Retina (tissue), 1 donor: ENCODE results near the gene MPP1.

Source experiments
- DNase-seq: peaks from one replicate; pipeline ENCODE4 v3.0.0-alpha.2; 2016

Gene MPP1

DNA sequence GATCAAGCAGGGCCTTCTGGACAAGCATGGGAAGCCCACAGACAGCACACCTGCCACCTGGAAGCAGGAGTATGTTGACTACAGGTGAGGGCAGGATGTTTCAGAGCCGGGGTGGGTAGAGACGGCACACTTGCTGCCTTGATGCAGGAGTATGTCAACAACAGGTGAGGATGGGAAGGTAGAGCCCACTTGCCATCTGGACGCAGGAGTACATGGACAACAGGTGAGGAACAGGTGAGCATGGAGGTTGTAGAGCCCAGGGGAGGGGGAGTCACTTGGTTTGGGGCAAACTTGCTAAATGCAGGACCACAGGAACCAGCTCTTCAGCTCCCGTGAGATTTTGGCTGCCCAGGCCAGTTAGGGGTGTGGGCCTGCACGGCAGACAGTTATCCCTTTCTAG, 30.7 kb downstream of the MPP1 start:
- no peak for DNase-seq

DNA sequence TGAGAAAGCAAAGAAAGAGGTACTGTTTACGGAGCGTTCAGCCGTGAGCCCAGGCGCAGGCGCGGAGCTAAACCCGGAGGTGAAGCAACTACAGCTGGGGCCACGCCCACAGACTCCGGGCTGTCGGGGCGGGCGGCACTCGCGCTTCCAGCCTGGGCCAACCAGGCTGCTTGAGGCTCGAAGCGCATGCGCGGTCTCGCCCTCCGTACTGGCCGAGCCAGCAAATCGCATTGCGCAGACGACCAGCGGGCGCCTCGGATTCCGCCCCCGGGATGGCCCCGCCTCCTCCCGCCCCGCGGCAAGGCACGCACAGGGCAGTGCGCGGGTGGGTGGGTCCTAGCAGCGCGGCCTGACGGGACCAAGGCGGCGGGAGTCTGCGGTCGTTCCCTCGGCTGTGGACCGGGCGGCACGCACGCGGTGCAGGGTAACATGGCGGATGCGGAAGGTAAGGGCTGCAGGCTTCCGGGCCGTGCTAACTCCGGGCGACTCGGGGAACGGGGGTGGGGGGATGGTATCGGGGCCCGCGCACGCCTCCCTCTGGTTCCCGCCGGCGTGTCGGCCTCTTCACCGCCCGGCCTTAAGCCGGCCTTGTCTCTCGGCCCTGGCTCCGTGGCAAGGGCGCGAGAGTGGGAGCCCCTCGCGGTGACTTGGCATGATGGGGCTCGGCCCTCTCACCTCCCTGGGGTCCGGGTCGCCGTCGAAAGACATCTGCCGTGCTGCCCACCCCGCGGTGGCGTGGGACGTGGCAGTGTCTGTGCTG, 42.6 kb downstream of the MPP1 start, which contains the start of gene DKC1:
DKC1 (plus strand) TSS at position 328 of the 760 bp plus-strand sequence; CDS start at position 430, 102 bp downstream.
- peak; percentile 91 for DNase-seq

- no peak for DNase-seq
Measured at GRCh38 chrX:154761977-154762536, 43.2 kb downstream of the MPP1 start.

DNA sequence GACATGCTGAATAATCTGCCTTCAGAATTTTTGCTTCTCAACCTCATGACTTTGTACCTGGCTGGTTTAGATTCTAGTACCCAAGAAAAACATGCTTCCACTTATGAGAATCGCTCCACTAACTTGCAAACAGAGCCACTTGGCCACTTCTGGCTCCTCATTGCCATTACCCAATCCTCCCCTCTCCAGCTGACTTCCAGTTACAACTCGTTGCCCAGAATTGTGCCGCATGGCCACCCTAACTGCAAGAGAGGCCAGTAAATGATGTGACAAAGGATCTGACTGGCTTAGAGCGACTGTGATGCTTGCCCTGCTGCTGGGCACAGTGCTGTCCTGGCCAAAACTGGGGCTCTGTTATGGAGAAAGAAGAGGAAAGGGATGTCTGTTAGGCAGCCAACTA, 46.6 kb downstream of the MPP1 start:
- no peak for DNase-seq

DNA sequence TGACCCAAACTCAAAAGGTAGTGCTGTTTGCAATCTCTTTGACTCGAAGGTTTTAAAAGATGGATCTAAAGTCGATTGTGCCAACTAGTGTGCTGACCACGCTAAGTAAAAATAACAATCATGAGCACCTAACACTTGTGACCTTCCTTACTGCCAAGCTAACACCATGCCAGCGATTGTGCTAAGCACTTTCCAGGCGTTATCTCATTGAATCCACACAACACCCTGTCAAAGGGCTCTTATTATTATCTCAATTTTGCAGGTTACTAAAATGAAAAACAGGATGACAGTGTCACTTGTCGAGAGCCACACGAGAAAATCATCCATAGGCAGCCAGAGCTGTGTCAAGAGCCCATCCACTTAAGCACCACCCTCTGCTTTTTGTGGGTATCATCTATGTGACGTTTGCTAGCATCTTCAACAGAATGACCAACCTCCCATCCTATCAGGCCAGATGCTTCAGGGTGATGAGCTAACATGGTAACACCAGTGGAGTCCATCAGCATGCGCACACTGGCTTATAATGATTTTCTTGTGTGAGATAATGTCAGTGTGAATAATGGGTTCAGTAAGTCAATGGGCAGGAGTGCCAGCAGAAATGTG, 53.5 kb downstream of the MPP1 start:
- DNase-seq = no peak

DNA sequence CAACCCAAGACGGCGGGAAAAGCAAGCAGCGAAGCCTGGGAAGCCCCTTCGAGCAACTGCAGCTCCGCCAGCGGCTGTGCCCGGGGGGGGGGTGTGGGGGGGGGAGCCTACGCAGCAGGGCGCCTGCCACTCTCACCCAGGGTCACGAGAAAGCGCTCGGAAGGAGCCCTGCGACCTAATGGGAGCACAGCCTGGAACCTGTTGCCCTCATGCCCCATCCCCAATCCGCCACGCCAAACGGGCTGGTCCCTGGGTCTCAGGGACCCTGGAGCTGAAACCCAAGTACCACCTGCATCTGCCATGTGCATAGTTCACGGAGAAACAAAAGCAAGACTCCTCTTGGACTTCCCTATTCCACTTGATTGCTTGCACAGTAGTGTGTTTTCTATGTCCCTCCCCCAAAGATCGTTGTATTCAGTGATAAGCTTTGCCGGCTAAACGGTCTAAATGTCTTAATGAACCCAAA, 54.0 kb downstream of the MPP1 start:
- DNase-seq = no peak

GRCh38 chrX:154750301-154751202, 54.7 kb downstream of the MPP1 start, which contains the start of gene GAB3:
Gene GAB3 (minus strand): TSS chrX:154751077. CDS start chrX:154751025, 52 bp downstream.
- DNase-seq = peak; percentile 55

GRCh38 chrX:154749856-154750255, 55.4 kb downstream of the MPP1 start:
- no peak for DNase-seq

DNA sequence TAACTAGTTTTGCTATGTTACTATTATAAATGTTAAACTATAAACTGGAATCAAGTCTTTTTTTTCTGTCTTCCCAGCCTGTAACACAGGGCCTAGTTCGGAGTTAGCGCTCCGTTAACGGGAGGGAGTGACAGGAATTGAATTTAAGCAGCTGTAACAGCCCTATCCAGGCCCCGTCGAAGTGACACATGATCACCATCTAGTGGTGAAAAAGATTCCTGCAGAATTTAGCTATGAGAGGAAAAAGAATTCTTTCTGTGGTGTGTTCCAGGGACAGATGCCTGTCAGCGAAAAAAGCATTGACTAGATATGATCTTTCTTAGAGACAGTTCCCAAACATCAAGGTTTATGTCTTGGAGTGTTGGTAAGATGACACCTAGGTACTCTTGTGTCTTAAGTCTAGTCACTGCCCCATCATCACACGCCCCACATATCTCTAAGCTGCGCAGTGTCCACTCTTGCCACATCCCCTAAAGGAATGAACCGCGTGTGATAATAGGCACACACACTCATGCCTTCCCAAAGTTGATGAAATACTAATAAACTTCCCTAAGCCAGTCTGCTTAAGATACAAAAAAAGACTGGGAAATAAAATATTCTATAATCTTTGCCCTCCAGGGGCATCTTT, 56.5 kb downstream of the MPP1 start:
- DNase-seq = peak; percentile 64

- DNase-seq = no peak
Measured at GRCh38 chrX:154742613-154743012, 62.7 kb downstream of the MPP1 start.

GRCh38 chrX:154739952-154740465, 65.3 kb downstream of the MPP1 start:
- no peak for DNase-seq

GRCh38 chrX:154738011-154738738, 67.1 kb downstream of the MPP1 start:
- no peak for DNase-seq

DNA sequence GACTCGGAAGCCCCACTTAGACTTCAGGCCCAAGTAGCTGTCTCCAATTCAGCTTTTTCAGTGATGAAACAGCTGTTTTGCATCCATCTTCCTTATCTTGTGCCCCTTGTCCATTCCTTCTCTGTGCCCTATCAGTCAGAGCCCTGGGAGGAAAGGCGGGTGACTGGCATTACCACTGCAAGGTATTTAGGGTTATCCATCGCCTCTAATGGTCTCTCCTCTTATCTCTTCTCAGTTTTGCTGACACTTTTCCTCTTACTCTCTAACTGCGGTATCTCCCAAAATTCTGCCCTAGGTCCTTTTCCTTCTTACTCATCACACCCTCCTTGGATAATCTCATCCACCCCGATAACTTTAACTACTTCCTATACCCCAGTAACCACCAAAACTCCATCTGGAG, 68.1 kb downstream of the MPP1 start:
- DNase-seq = no peak

DNA sequence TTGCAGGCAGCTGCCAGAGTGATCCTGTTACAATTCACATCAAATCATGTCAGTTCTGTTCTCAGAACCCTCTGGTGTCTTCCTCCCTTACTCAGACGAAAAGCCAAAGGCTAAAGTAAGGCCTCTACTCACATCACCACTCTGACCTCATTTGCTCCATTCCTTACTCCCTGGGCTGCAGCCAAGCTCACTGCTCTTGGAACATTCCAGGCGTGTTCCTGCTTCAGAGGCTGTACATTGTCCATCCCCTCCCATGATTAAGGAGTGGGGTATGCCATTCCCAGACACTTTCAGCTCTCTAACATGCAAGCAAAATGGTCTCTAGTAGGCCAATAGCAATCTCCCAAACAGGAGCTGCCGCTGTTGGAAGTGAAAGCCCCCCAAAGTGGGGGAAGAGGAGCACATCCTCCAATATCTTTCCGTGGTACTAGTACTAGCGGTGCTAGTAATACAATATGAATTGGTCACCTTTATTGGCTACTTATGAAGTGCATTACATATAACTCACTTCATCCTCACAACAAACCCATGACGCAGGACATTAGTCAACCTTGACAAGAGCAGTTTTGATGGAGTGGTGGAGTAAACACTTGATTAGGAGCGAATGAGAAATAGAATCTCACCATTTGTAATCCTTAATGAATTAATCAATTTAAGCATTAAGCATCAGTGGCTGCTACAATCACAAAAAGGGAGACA, 69.4 kb downstream of the MPP1 start:
- DNase-seq = no peak

GRCh38 chrX:154734061-154734781, 71.1 kb downstream of the MPP1 start:
- DNase-seq = no peak

GRCh38 chrX:154733066-154733425, 72.2 kb downstream of the MPP1 start:
- no peak for DNase-seq

DNA sequence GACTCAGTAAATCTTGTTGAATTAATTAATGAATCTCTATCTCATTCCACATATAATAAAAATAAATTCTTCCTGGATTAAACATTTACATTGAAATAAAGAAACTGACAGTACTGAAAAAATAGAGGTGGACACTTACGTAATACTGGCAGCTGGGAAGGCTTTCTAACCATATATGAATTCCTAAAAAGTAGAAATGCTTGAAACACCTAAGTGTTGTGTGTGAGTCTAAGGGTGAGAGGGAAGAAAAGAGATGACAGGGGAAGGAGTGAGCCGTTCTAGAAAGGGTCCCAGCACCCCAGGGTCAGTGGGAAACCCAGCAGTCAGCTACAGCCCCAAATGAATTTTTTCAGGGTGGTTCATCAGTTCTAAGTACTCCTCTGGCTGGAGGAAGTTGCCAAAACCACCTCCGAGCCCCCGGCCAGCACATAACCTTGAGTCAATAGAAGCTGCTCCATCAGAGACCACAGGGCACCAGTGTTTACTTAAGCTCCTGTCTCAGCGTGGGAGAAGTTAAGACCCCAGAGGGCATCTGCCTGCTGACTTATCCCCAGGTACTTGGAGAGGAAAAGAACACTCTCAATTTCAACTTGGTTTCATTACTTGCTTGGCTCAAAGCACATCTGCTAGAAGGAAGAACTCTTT, 72.7 kb downstream of the MPP1 start:
- no peak for DNase-seq

DNA sequence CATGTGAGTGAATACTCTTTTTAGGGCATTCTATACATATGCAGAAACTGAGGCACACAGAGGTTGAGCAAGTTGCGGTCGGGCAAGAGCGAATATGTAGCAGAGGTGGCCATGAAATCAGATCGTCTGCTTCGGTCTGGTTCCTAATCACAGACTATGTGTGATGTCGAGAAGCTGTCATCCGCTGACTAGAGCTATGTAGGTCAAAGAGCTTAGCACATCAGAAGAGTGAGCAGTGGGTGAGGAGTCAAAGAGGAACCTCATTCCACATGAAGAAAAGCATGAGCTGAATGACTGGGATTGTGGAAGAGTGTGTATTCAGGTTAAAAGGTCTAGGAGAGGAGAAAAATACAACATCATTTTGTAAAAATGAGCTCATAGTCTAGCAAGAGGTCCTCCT, 73.4 kb downstream of the MPP1 start:
- no peak for DNase-seq

DNA sequence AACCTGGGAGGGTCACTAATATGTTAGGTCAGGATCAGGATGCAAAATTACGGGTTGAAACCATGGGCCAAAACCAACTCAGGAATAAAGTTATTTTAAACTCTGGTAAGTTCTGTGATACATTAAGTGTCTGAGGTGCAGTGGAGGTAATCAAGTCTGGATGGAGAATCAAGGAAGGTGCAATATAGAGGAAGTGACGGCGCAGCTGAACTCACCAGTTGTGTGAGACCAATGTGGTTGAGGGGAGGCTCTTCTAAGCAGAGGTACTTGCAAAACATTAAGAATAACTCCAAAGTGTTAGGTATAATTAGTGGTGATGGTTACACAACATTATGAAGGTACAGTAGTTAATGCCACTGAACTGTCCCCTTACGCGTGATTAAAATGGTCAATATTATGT, 74.1 kb downstream of the MPP1 start:
- DNase-seq = no peak
